Mucosa of descending colon (tissue), 3 donors: ENCODE results near the gene MICAL1. TPM values are rescaled to one million over a fixed set of nuclear protein-coding genes. Genes with fewer than 3 reads are reported as not detected.

ENCODE experiments used
- ATAC-seq: fragments of 200-7000 bp; cut with Tn5 transposase; one replicate; pipeline ENCODE4 v1.9.1; 2020; ENCODE audit warnings: mild to moderate bottlenecking, moderate library complexity
- DNase-seq, 3 donors: peaks; one replicate each; pipeline ENCODE4 v3.0.0-alpha.2; 2020
- H3K36me3 ChIP-seq: fragments of 200-600 bp; one replicate; pipeline ENCODE4 v1.8.0; 2021; ENCODE audit warnings: low read depth, mild to moderate bottlenecking
- H3K4me1 ChIP-seq: fragments of 200-600 bp; one replicate; pipeline ENCODE4 v1.8.0; 2021; ENCODE audit warnings: low read depth, mild to moderate bottlenecking
- H3K4me3 ChIP-seq: fragments of 200-600 bp; one replicate; pipeline ENCODE4 v1.8.0; 2021; ENCODE audit warnings: mild to moderate bottlenecking
- H3K9me3 ChIP-seq: fragments of 200-600 bp; one replicate; pipeline ENCODE4 v1.8.0; 2021; ENCODE audit warnings: mild to moderate bottlenecking
- CTCF ChIP-seq: fragments of 200-600 bp; IDR thresholded peaks from one replicate; pipeline ENCODE4 v1.8.0; 2022; ENCODE audit warnings: antibody characterized with exemption, mild to moderate bottlenecking
- intact Hi-C, 2 donors: fragments of 100-400 bp; cut with DNase I in 1 of 2; cut with micrococcal nuclease in 1 of 2; formaldehyde crosslinking; loops; one replicate each; pipeline versions ENCODE4 v1.11.0 to v1.11.1; 2022; cut with DNase I, micrococcal nuclease
- total RNA-seq, 3 donors: library from RNA; stranded (reverse); fragmentation: NEBNext Ultra II Directional in 2 of 3; extraction: Animal tissue kit (Norgen Biotek cat#: 25700) in 2 of 3; gene quantifications; one replicate each; pipeline versions ENCODE4 v1.2.1 to v1.2.4, GENCODE V29; 2021 to 2023
- donor health status: DM: no; HTN: no; CAD: no; lungs with moderate emphysema.
- donor health status: DM: no; HTN: no; CAD: no.
- donor health status: DM: no; HTN: yes; CAD: no.

The MICAL1 gene
- total RNA-seq, 3 donors from 2014 or later = 43.1 to 72.9 (median 57.8) TPM

- ATAC-seq (no peak), DNase-seq (no peak)
- Histone ChIP-seq H3K4me3 (no peak overlapping the region), H3K9me3 (no peaks in the 10 kb centered on the region), H3K4me1 (peaks cover 46% of the 10 kb centered on the region), H3K36me3 (no peaks in the 10 kb centered on the region)
- no peak for TF ChIP-seq CTCF
- intact Hi-C loops = no loop called here
Observed at GRCh38 chr6:109480993-109481480, 25.5 kb upstream of the MICAL1 start.

GRCh38 chr6:109478841-109479624, 23.5 kb upstream of the MICAL1 start:
- peaks cover 6% of the 10 kb centered on the region for H3K36me3 ChIP-seq
- no peak for ATAC-seq
- intact Hi-C loops = no loop called here
- H3K9me3 ChIP-seq = no peaks in the 10 kb centered on the region
- peaks cover 46% of the 10 kb centered on the region for H3K4me1 ChIP-seq
- TF ChIP-seq CTCF = no peak
- DNase-seq = no peak
- H3K4me3 ChIP-seq = no peak overlapping the region

GRCh38 chr6:109478222-109478805, 22.7 kb upstream of the MICAL1 start:
- intact Hi-C loops = no loop called here
- ATAC-seq = no peak
- no peak for DNase-seq
- no peak for TF ChIP-seq CTCF
- Histone ChIP-seq H3K36me3 (peaks cover 6% of the 10 kb centered on the region), H3K9me3 (no peaks in the 10 kb centered on the region), H3K4me1 (peaks cover 46% of the 10 kb centered on the region), H3K4me3 (no peak overlapping the region)

GRCh38 chr6:109477725-109478124, 22.2 kb upstream of the MICAL1 start:
- Histone ChIP-seq H3K36me3 (peaks cover 6% of the 10 kb centered on the region), H3K9me3 (no peaks in the 10 kb centered on the region), H3K4me1 (peaks cover 46% of the 10 kb centered on the region), H3K4me3 (no peak overlapping the region)
- no peak for TF ChIP-seq CTCF
- DNase-seq (no peak), ATAC-seq (no peak)
- intact Hi-C loops = no loop called here

- peaks cover 45% of the 10 kb centered on the region for H3K4me1 ChIP-seq
- intact Hi-C loops = no loop called here
Observed at GRCh38 chr6:109477184-109477583, 21.6 kb upstream of the MICAL1 start.

More at GRCh38 chr6:109477184-109477583, 21.6 kb upstream of the MICAL1 start:
- Histone ChIP-seq H3K4me3 (no peak overlapping the region), H3K36me3 (peaks cover 6% of the 10 kb centered on the region), H3K9me3 (no peaks in the 10 kb centered on the region)
- no peak for TF ChIP-seq CTCF
- no peak for ATAC-seq
- DNase-seq = no peak
